Stomach (tissue), 4 donors: ENCODE measurements around the gene CARMIL3.

Experiments used
- EP300 ChIP-seq: sonication (generic); formaldehyde crosslinking; IDR thresholded peaks from one replicate; pipeline ENCODE4 v1.6.1; 2017; ENCODE audit warnings: antibody characterized with exemption
- POLR2AphosphoS5 ChIP-seq, 3 donors: sonication (generic); formaldehyde crosslinking; IDR thresholded peaks; one replicate each; pipeline ENCODE4 v1.6.1; 2016; ENCODE audit warnings: antibody characterized with exemption in 3 of 3
- TF ChIP-seq, protein P1 (sequence below), 7 experiments: fragments of 450-650 bp in 4 of 7; fragments of 200-600 bp in 3 of 7; sonication (generic) in 3 of 7; IDR thresholded peaks; one replicate each; pipeline ENCODE4 v1.5.1; 2016 to 2019; ENCODE audit warnings: antibody characterized with exemption in 7 of 7, control low read depth in 2 of 7, mild to moderate bottlenecking in 1 of 7

DNA sequence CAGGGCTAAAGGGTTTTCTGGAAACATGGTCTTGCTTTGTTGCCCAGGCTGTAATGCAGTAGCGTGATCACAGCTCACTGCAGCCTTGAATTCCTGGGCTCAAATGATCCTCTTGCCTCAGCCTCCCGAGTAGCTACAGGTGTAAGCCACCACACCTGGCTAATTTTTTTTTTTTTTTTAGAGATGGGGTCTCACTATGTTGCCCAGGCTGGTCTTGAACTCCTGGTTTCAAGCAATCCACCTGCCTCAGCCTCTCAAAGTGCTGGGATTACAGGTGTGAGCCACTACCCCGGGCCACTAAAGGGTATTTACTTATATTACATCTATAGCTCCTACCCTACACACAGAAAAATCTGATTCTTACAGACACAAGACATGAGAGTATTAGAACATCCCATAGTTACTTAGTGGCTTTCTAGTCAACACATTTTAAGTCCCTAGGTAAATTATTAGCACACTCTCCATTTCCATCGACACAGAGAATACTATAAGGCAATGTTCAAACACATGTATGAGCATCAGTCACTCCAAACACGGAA is 56.6 kb downstream of the CARMIL3 start:
- TF ChIP-seq EP300, result no peak
- TF ChIP-seq, protein P1, sequence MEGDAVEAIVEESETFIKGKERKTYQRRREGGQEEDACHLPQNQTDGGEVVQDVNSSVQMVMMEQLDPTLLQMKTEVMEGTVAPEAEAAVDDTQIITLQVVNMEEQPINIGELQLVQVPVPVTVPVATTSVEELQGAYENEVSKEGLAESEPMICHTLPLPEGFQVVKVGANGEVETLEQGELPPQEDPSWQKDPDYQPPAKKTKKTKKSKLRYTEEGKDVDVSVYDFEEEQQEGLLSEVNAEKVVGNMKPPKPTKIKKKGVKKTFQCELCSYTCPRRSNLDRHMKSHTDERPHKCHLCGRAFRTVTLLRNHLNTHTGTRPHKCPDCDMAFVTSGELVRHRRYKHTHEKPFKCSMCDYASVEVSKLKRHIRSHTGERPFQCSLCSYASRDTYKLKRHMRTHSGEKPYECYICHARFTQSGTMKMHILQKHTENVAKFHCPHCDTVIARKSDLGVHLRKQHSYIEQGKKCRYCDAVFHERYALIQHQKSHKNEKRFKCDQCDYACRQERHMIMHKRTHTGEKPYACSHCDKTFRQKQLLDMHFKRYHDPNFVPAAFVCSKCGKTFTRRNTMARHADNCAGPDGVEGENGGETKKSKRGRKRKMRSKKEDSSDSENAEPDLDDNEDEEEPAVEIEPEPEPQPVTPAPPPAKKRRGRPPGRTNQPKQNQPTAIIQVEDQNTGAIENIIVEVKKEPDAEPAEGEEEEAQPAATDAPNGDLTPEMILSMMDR (IDR thresholded peaks at IDR 0.05), result no peak
- no peak for TF ChIP-seq POLR2AphosphoS5 (IDR thresholded peaks at IDR 0.05)
